HepG2 (cell line): ENCODE data around the gene AAR2.

ENCODE experiments used
- MAZ ChIP-seq, 2 experiments: sonication (generic) in 1 of 2; formaldehyde crosslinking in 1 of 2; IDR thresholded peaks; 2 replicates each; pipeline versions ENCODE4 v1.5.0 to v1.6.1; 2012 to 2020; ENCODE audit warnings: low read depth in 2 of 2, mild to moderate bottlenecking in 2 of 2, borderline replicate concordance in 1 of 2, improper control_type of control experiment in 1 of 2, low read length in 1 of 2, missing genetic modification reagents in 1 of 2, moderate library complexity in 1 of 2
- NR3C1 ChIP-seq: sonication (generic); formaldehyde crosslinking; IDR thresholded peaks from 2 replicates; pipeline ENCODE4 v1.4.0; 2020; ENCODE audit warnings: missing genetic modification reagents
- ZNF850 ChIP-seq: sonication (generic); formaldehyde crosslinking; conservative IDR thresholded peaks from 2 replicates; pipeline ENCODE4 v1.9.0; 2021; ENCODE audit warnings: mild to moderate bottlenecking, missing genetic modification reagents

DNA sequence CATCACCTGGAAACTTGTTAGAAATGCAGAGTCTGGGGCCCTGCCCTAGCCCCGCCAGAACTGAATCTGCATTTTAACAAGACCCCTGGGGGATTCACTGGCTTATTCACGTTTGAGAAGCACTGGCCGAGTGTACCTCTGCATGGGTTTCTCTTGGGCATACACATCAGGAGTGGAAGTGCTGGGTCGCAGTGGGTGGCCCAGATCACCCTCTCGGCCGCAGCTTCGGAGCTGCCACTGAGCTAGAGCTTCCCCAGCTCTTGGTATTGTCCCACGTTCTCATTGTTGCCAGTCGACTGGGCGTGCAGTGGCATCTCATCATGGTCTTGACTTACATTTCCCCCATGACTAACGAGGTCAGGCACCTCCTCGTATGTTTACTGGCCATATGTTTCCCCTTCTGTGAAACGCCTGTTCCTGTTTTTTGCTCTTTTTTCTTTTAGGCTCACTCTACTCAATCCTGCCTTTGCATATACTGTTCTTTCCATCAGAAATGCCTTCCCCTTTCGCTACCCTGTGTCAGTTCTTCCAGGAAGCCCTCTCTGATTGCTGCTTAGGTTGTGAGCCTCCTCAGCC lies 66.8 kb downstream of the AAR2 start:
- TF ChIP-seq MAZ (IDR thresholded peaks at IDR 0.05; ENCODE audit: borderline replicate concordance, low read depth, low read length): no peak
- TF ChIP-seq MAZ (CRISPR knock-in tag; IDR thresholded peaks at IDR 0.05; ENCODE audit: low read depth): no peak
- TF ChIP-seq ZNF850 (CRISPR knock-in tag): no peak
- no peak for TF ChIP-seq NR3C1 (CRISPR knock-in tag)
